IMR-90 (cell line): Measurements from ENCODE around the gene RXFP3. TPM values are rescaled to one million over a fixed set of nuclear protein-coding genes. Genes with fewer than 3 reads are reported as not detected.

Source experiments
- ATAC-seq: fragments of 200-7000 bp; cut with Tn5 transposase; 2 replicates; pipeline ENCODE4 v1.9.1; 2020; ENCODE audit warnings: low read depth, mild to moderate bottlenecking, moderate library complexity
- BruUV-seq: library from RNA; stranded (reverse); fragments of 400-500 nt; replicated peaks from 2 replicates; lab custom pipeline; 2021; lab: Mats Ljungman, UMichigan
- CTCF ChIA-PET: fragments of 300-600 bp; formaldehyde crosslinking; extraction: SDS; loops from one replicate; lab custom pipeline; 2021; ENCODE audit warnings: antibody characterized with exemption; lab: Yijun Ruan, JAX
- POLR2A ChIA-PET: fragments of 300-600 bp; sonication (Branson Sonifier 250); formaldehyde crosslinking; loops from one replicate; lab custom pipeline; 2022; ENCODE audit warnings: antibody characterized with exemption; ENCODE audit not compliant: unreplicated experiment; lab: Charles Lee
- DNase-seq: peaks from one replicate; pipeline ENCODE4 v3.0.0; 2013
- H2AFZ ChIP-seq: replicated peaks from 2 replicates; pipeline ENCODE3; 2013; ENCODE audit warnings: low read length, mild to moderate bottlenecking; ENCODE audit not compliant: poor library complexity
- H2AK5ac ChIP-seq: 2 replicates; pipeline ENCODE4 v1.6.1; 2013; ENCODE audit warnings: low read depth, low read length, inconsistent platforms
- H2AK9ac ChIP-seq: replicated peaks from 2 replicates; pipeline ENCODE3; 2013; ENCODE audit warnings: mild to moderate bottlenecking, low read depth, low read length, moderate library complexity; ENCODE audit not compliant: poor library complexity
- H2BK120ac ChIP-seq: 2 replicates; pipeline ENCODE4 v1.6.1; 2013; ENCODE audit warnings: low read depth, low read length, inconsistent platforms
- H2BK15ac ChIP-seq: 3 replicates; pipeline ENCODE4 v1.6.1; 2013; ENCODE audit warnings: low read depth, low read length, inconsistent platforms
- H2BK20ac ChIP-seq: 2 replicates; pipeline ENCODE4 v1.6.1; 2013; ENCODE audit warnings: low read depth, mild to moderate bottlenecking, inconsistent platforms, low read length, moderate library complexity
- H2BK5ac ChIP-seq: 2 replicates; pipeline ENCODE4 v1.6.1; 2013; ENCODE audit warnings: mild to moderate bottlenecking, low read depth, low read length, inconsistent platforms; ENCODE audit not compliant: poor library complexity, severe bottlenecking
- H3K14ac ChIP-seq: replicated peaks from 2 replicates; pipeline ENCODE4 v1.6.1; 2013; ENCODE audit warnings: low read depth, low read length, inconsistent platforms
- H3K18ac ChIP-seq: 2 replicates; pipeline ENCODE4 v1.6.1; 2013; ENCODE audit warnings: low read depth, low read length, control low read depth
- H3K23ac ChIP-seq: 2 replicates; pipeline ENCODE4 v1.6.1; 2013; ENCODE audit warnings: low read depth, low read length, inconsistent platforms
- H3K27ac ChIP-seq: 2 replicates; pipeline ENCODE4 v1.5.1; 2013; ENCODE audit warnings: mild to moderate bottlenecking, control low read depth, low read length; ENCODE audit not compliant: insufficient read depth
- H3K27me3 ChIP-seq: 2 replicates; pipeline ENCODE4 v1.6.1; 2013; ENCODE audit warnings: low read length; ENCODE audit not compliant: control insufficient read depth, insufficient read depth
- H3K36me3 ChIP-seq: 2 replicates; pipeline ENCODE4 v1.6.1; 2013; ENCODE audit warnings: low read length, mixed read lengths; ENCODE audit not compliant: control insufficient read depth, insufficient read depth
- H3K4ac ChIP-seq: 2 replicates; pipeline ENCODE4 v1.6.1; 2013; ENCODE audit warnings: low read depth, low read length, inconsistent platforms
- H3K4me1 ChIP-seq: 2 replicates; pipeline ENCODE4 v1.6.1; 2013; ENCODE audit warnings: low read length, mixed read lengths; ENCODE audit not compliant: control insufficient read depth, insufficient read depth
- H3K4me2 ChIP-seq: 2 replicates; pipeline ENCODE4 v1.6.1; 2013; ENCODE audit warnings: low read depth, mild to moderate bottlenecking, control low read depth, low read length, moderate library complexity
- H3K4me3 ChIP-seq: 2 replicates; pipeline ENCODE4 v1.5.1; 2013; ENCODE audit warnings: low read depth, mild to moderate bottlenecking, control low read depth, low read length, moderate library complexity; ENCODE audit not compliant: insufficient read depth
- H3K56ac ChIP-seq: 2 replicates; pipeline ENCODE4 v1.6.1; 2013; ENCODE audit warnings: low read length, inconsistent platforms; ENCODE audit not compliant: insufficient read depth; ENCODE audit errors: extremely low read depth
- H3K79me1 ChIP-seq, 2 experiments: 2 replicates each; pipeline ENCODE4 v1.6.1; 2013; ENCODE audit warnings: low read length in 2 of 2, inconsistent platforms in 1 of 2, low read depth in 1 of 2
- H3K9ac ChIP-seq: 2 replicates; pipeline ENCODE4 v1.6.1; 2013; ENCODE audit warnings: low read depth, low read length, control low read depth
- H3K9me1 ChIP-seq: 2 replicates; pipeline ENCODE4 v1.6.1; 2013; ENCODE audit warnings: low read length, inconsistent platforms; ENCODE audit not compliant: insufficient read depth
- H3K9me3 ChIP-seq: 2 replicates; pipeline ENCODE4 v1.6.1; 2013; ENCODE audit warnings: low read length; ENCODE audit not compliant: control insufficient read depth, insufficient read depth
- H4K20me1 ChIP-seq: 2 replicates; pipeline ENCODE4 v1.6.1; 2013; ENCODE audit warnings: low read length, inconsistent platforms; ENCODE audit not compliant: insufficient read depth
- H4K5ac ChIP-seq: 2 replicates; pipeline ENCODE4 v1.6.1; 2013; ENCODE audit warnings: mild to moderate bottlenecking, low read depth, low read length, control low read depth
- H4K8ac ChIP-seq, 2 experiments: 2 replicates each; pipeline ENCODE4 v1.6.1; 2013; ENCODE audit warnings: low read depth in 2 of 2, low read length in 2 of 2, control low read depth in 1 of 2, inconsistent platforms in 1 of 2
- H4K91ac ChIP-seq: 2 replicates; pipeline ENCODE4 v1.6.1; 2013; ENCODE audit warnings: low read depth, low read length, inconsistent platforms; ENCODE audit not compliant: insufficient read depth
- BHLHE40 ChIP-seq: fragments of 150-350 bp; IDR thresholded peaks from 2 replicates; pipeline ENCODE4 v1.6.1; 2016; ENCODE audit warnings: mild to moderate bottlenecking, low read depth, low read length
- CEBPB ChIP-seq: IDR thresholded peaks from 2 replicates; pipeline ENCODE4 v1.6.1; 2012; ENCODE audit warnings: low read depth, low read length, improper control_type of control experiment
- FOS ChIP-seq: fragments of 150-350 bp; IDR thresholded peaks from 2 replicates; pipeline ENCODE4 v1.6.1; 2016; ENCODE audit warnings: low read depth, low read length
- MAZ ChIP-seq: IDR thresholded peaks from 2 replicates; pipeline ENCODE4 v1.6.1; 2012; ENCODE audit warnings: low read depth, mild to moderate bottlenecking, low read length, improper control_type of control experiment, moderate library complexity, borderline replicate concordance
- MXI1 ChIP-seq: IDR thresholded peaks from 2 replicates; pipeline ENCODE4 v1.6.1; 2012; ENCODE audit warnings: low read depth, mild to moderate bottlenecking, low read length, moderate library complexity, borderline replicate concordance
- NFE2L2 ChIP-seq: fragments of 150-350 bp; IDR thresholded peaks from 2 replicates; pipeline ENCODE4 v1.6.1; 2016; ENCODE audit warnings: low read depth, mild to moderate bottlenecking, low read length
- POLR2A ChIP-seq: IDR thresholded peaks from 2 replicates; pipeline ENCODE4 v1.6.1; 2012; ENCODE audit warnings: mild to moderate bottlenecking, low read depth, low read length
- RAD21 ChIP-seq: IDR thresholded peaks from 2 replicates; pipeline ENCODE4 v1.6.1; 2012; ENCODE audit warnings: low read length, improper control_type of control experiment
- RFX5 ChIP-seq: IDR thresholded peaks from 2 replicates; pipeline ENCODE4 v1.8.0; 2012; ENCODE audit warnings: low read depth, mild to moderate bottlenecking, low read length, moderate library complexity
- SMC3 ChIP-seq: fragments of 150-350 bp; IDR thresholded peaks from 2 replicates; pipeline ENCODE4 v1.6.1; 2016; ENCODE audit warnings: low read depth, mild to moderate bottlenecking, antibody characterized with exemption, low read length, moderate library complexity
- WGBS, 2 experiments: methylation state at CpG; one replicate each; pipeline versions ENCODE4 v1.1.5 to v1.1.7; 2013; ENCODE audit warnings: missing lambda C conversion rate in 2 of 2; ENCODE audit not compliant: insufficient read length in 1 of 2; ENCODE audit errors: extremely low coverage in 2 of 2; 5-methylcytosine and 5-hydroxymethylcytosine counted together
- dilution Hi-C: fragments of 300-500 bp; cut with HindIII; formaldehyde crosslinking; loops from one replicate; pipeline ENCODE4 v1.14.3; 2018; ENCODE audit warnings: low sequenced_read_pairs; ENCODE audit not compliant: unreplicated experiment
- in situ Hi-C: fragments of 300-500 bp; cut with MboI; formaldehyde crosslinking; loops from 3 replicates; pipeline ENCODE4 v1.14.3; 2019; ENCODE audit warnings: low sequenced_read_pairs, inconsistent platforms, mixed read lengths
- intact Hi-C: fragments of 100-400 bp; cut with micrococcal nuclease; formaldehyde crosslinking; loops from 2 replicates; pipeline ENCODE4 v1.10.0; 2022
- polyA plus RNA-seq, 3 experiments: library from polyadenylated mRNA; depleted of rRNA; stranded (reverse); fragments of >200 nt; gene quantifications; 2 replicates each; pipeline ENCODE4 v1.2.3, GENCODE V29; 2012; ENCODE audit warnings: low replicate concordance in 1 of 3
- total RNA-seq: library from RNA; depleted of rRNA; stranded (reverse); fragments of >200 nt; gene quantifications from 2 replicates; pipeline ENCODE4 v1.2.3, GENCODE V29; 2012
- TF ChIP-seq, protein P1 (sequence below): fragments of 150-350 bp; IDR thresholded peaks from 2 replicates; pipeline ENCODE4 v1.6.1; 2017; ENCODE audit warnings: mild to moderate bottlenecking, antibody characterized with exemption, low read length, low read depth

Gene RXFP3
- total and polyA plus RNA-seq, 2 of the 4 experiments (the other 2 are of a cell fraction): not detected

DNA sequence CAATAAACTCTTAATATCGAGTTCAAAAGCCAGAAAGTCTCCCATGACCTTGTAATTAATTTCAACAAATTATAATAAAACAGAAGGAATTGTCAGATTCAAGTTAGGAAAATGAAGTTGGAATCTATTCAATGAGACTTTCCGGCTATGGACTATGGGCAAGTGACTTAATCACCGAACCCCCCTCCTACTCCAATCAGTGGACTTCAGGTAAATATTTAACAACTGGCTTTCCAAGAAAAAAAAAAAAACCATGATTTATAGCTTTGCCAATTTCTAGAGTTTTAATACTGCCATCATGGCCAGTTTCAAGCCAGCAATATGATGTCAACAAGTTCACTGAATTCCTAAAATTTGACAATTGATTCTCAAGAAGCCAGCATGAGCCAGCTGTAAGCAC, 43.8 kb downstream of the RXFP3 start:
- DNase-seq: no peak
- Histone ChIP-seq H3K27ac (no peak overlapping the region), H3K9me1 (0 out of 2 replicates have a peak, but pooled peaks cover 4% of the 10 kb centered on the region), H3K14ac (no peak overlapping the region), H3K9me3 (no peaks in the 10 kb centered on the region), H3K4ac (no peak overlapping the region), H2BK5ac (no peak overlapping the region), H2BK20ac (no peak overlapping the region), H3K23ac (no peak overlapping the region), H3K4me3 (no peak overlapping the region), H2BK15ac (no peak overlapping the region), H4K20me1 (no peaks in the 10 kb centered on the region), H2AK9ac (no peak overlapping the region), H2AFZ (no peak overlapping the region), H3K27me3 (peaks cover 10% of the 10 kb centered on the region), H3K56ac (no peak overlapping the region), H3K36me3 (no peaks in the 10 kb centered on the region), H2AK5ac (no peak overlapping the region), H3K18ac (no peak overlapping the region), H3K4me2 (no peak overlapping the region), H2BK120ac (no peak overlapping the region), H4K91ac (no peak overlapping the region), H3K79me1 (no peaks in the 10 kb centered on the region), H3K9ac (no peak overlapping the region), H4K8ac (no peak overlapping the region), H4K5ac (no peak overlapping the region), H3K4me1 (peaks cover 6% of the 10 kb centered on the region)
- no peak for ATAC-seq
- POLR2A ChIA-PET: no interaction called here
- CTCF ChIA-PET: no interaction called here
- no TSS peak for BruUV-seq
- intact Hi-C loops (no loop called here), in situ Hi-C loops (loop anchor here (25.0 kb wide), 1 partner anchor 907 kb away; no protein-coding TSS in a partner anchor), dilution Hi-C loops (no loop called here)
- no CpG with 5 or more reads among the region's 3 CpGs for WGBS, 2 experiments
- no peak for TF ChIP-seq FOS
- no peak for TF ChIP-seq MXI1
- TF ChIP-seq MAZ: no peak
- no peak for TF ChIP-seq RAD21
- TF ChIP-seq, protein P1, sequence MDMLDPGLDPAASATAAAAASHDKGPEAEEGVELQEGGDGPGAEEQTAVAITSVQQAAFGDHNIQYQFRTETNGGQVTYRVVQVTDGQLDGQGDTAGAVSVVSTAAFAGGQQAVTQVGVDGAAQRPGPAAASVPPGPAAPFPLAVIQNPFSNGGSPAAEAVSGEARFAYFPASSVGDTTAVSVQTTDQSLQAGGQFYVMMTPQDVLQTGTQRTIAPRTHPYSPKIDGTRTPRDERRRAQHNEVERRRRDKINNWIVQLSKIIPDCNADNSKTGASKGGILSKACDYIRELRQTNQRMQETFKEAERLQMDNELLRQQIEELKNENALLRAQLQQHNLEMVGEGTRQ: no peak
- no peak for TF ChIP-seq NFE2L2
- TF ChIP-seq SMC3: no peak
- no peak for TF ChIP-seq POLR2A
- TF ChIP-seq BHLHE40: no peak
- TF ChIP-seq RFX5: no peak
- TF ChIP-seq CEBPB: no peak
